CD4-positive, alpha-beta T cell (primary cell): ENCODE results near the gene TBCD. TPM values are rescaled to one million over a fixed set of nuclear protein-coding genes. Genes with fewer than 3 reads are reported as not detected.

ENCODE experiments used
- ATAC-seq: fragments of 200-7000 bp; cut with Tn5 transposase; one replicate; pipeline ENCODE4 v1.10.0; 2022; ENCODE audit warnings: mild to moderate bottlenecking; ENCODE audit not compliant: poor library complexity
- CTCF ChIA-PET: fragments of 350-600 bp; sonication (Branson Sonifier 250); formaldehyde crosslinking; loops from one replicate; lab custom pipeline; 2021; ENCODE audit warnings: antibody characterized with exemption, inconsistent platforms; lab: Charles Lee
- POLR2A ChIA-PET: fragments of 350-600 bp; sonication (Branson Sonifier 250); formaldehyde crosslinking; loops from one replicate; lab custom pipeline; 2021; ENCODE audit warnings: antibody characterized with exemption, inconsistent platforms; lab: Charles Lee
- DNase-seq, 14 experiments: peaks; one replicate each; pipeline ENCODE4 v3.0.0-alpha.2; 2013 to 2020; ENCODE audit warnings: mixed read lengths in 2 of 14
- H3K27ac ChIP-seq, 2 donors: one replicate each; pipeline versions ENCODE4 v1.5.1 to v1.7.0; 2013; ENCODE audit warnings: low read length in 2 of 2, low read depth in 1 of 2, mild to moderate bottlenecking in 1 of 2
- H3K27me3 ChIP-seq, 2 experiments: 1 replicate in 1 of 2; 2 replicates in 1 of 2; pipeline versions ENCODE4 v1.6.1 to v1.7.0; 2013; ENCODE audit warnings: low read length in 2 of 2, control low read depth in 1 of 2, mild to moderate bottlenecking in 1 of 2, moderate library complexity in 1 of 2; ENCODE audit not compliant: insufficient read depth in 2 of 2, control insufficient read depth in 1 of 2
- H3K36me3 ChIP-seq: one replicate; pipeline ENCODE4 v1.6.1; 2013; ENCODE audit warnings: low read length, control low read depth; ENCODE audit not compliant: insufficient read depth
- H3K4me1 ChIP-seq: one replicate; pipeline ENCODE4 v1.6.1; 2013; ENCODE audit warnings: low read length, control low read depth; ENCODE audit not compliant: insufficient read depth
- H3K4me3 ChIP-seq: one replicate; pipeline ENCODE4 v1.5.1; 2013; ENCODE audit warnings: mild to moderate bottlenecking, low read length, moderate library complexity
- H3K9me3 ChIP-seq, 2 experiments: 1 replicate in 1 of 2; 2 replicates in 1 of 2; pipeline versions ENCODE4 v1.6.1 to v1.7.0; 2013; ENCODE audit warnings: low read length in 2 of 2, mild to moderate bottlenecking in 2 of 2, control low read depth in 1 of 2, moderate library complexity in 1 of 2; ENCODE audit not compliant: control insufficient read depth in 1 of 2, insufficient read depth in 1 of 2
- H3K27ac Mint-ChIP-seq: one replicate; pipeline ENCODE4 v1.8.0; 2020; ENCODE audit warnings: mixed read lengths
- H3K27me3 Mint-ChIP-seq: one replicate; pipeline ENCODE4 v1.8.0; 2021; ENCODE audit warnings: mixed read lengths
- H3K36me3 Mint-ChIP-seq: one replicate; pipeline ENCODE4 v1.8.0; 2021; ENCODE audit warnings: low read depth, mixed read lengths
- H3K4me1 Mint-ChIP-seq: one replicate; pipeline ENCODE4 v1.8.0; 2021; ENCODE audit warnings: low read depth, mixed read lengths
- H3K4me3 Mint-ChIP-seq: one replicate; pipeline ENCODE4 v1.8.0; 2020; ENCODE audit warnings: mild to moderate bottlenecking, mixed read lengths
- H3K9me3 Mint-ChIP-seq: one replicate; pipeline ENCODE4 v1.8.0; 2020; ENCODE audit warnings: mixed read lengths
- CTCF ChIP-seq: fragments of 200-600 bp; IDR thresholded peaks from one replicate; pipeline ENCODE4 v1.8.0; 2022; ENCODE audit warnings: antibody characterized with exemption, mild to moderate bottlenecking
- intact Hi-C, 2 experiments: fragments of 100-400 bp; cut with DNase I in 1 of 2; cut with micrococcal nuclease in 1 of 2; formaldehyde crosslinking; loops; one replicate each; pipeline versions ENCODE4 v1.15.1 to v1.9.0; 2023 to 2025; cut with DNase I, micrococcal nuclease
- total RNA-seq, 174 experiments: library from RNA in 2 of 174; stranded (reverse) in 2 of 174; gene quantifications; one replicate each; pipeline ENCODE4 v1.2.3 and lab custom pipeline; 2021 to 2026

TBCD gene
- total RNA-seq, 2 experiments from 2014 or later = 74.6 to 80.3 TPM

- peaks cover 4% of the 10 kb centered on the region for H3K36me3 Mint-ChIP-seq
- peak overlapping the region; percentile 32 for H3K4me3 Mint-ChIP-seq
- Histone ChIP-seq H3K4me3 (peak overlapping the region; percentile 19), H3K4me1 (peaks cover 87% of the 10 kb centered on the region), H3K27ac (peak overlapping the region; percentile 75 to 85), H3K36me3 (no peaks in the 10 kb centered on the region), H3K27me3 (no peaks in the 10 kb centered on the region), H3K9me3 (no peaks in the 10 kb centered on the region)
- POLR2A ChIA-PET = interaction anchor here (0.7 to 2.7 kb wide), 19 partner anchors 9 to 335 kb away, joined by 3 to 41 read pairs (median 4); partner anchors contain the start of gene FN3KRP
- intact Hi-C loops = loop anchor here in 1 of 2 experiments (1.0 kb wide), 3 partner anchors 18 to 82 kb away; no protein-coding TSS in a partner anchor
- peak; percentile 90 for ATAC-seq
- CTCF ChIA-PET = interaction anchor here (1.1 to 2.6 kb wide), 12 partner anchors 11 to 82 kb away, joined by 3 to 27 read pairs (median 5); no protein-coding TSS in a partner anchor
- H3K4me1 Mint-ChIP-seq = peaks cover 53% of the 10 kb centered on the region
- H3K27ac Mint-ChIP-seq = peak overlapping the region; percentile 97
- TF ChIP-seq CTCF = no peak
- no peaks in the 10 kb centered on the region for H3K9me3 Mint-ChIP-seq
- peak; percentile 71 to 96 (median 85) for DNase-seq
- no peaks in the 10 kb centered on the region for H3K27me3 Mint-ChIP-seq
Observed at GRCh38 chr17:82863941-82864712, 112.3 kb downstream of the TBCD start.

DNA sequence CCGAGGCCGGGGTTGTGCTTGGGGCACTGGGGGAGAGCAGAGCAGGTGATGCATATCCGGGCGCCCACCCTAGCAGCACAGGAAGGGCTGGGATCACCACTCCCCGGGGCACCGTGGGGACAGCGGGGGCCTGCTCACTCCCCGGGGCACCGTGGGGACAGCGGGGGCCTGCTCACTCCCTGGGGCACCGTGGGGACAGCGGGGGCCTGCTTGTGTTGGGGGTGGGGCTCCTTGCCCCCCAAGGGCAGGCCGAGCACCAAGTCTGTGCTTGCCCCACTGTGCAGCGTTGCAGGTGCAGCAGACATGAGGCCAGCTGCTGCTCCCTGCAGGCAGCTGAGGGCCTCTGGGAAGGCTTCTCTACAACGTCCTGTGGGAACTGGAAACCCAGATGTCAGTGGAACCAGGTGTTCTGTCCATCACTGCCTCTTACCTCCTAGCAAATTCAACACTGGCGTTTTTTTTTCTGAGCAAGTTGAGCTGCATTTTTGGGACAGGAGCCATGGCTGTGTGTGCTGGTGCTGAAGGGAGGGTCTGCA lies 112.9 kb downstream of the TBCD start:
- Histone ChIP-seq H3K4me3 (peak overlapping the region; percentile 19), H3K9me3 (no peaks in the 10 kb centered on the region), H3K27ac (peak overlapping the region; percentile 75 to 85), H3K4me1 (peaks cover 80% of the 10 kb centered on the region), H3K27me3 (no peaks in the 10 kb centered on the region), H3K36me3 (no peaks in the 10 kb centered on the region)
- POLR2A ChIA-PET = interaction anchor here (1.1 to 2.7 kb wide), 10 partner anchors 11 to 53 kb away, joined by 4 to 41 read pairs (median 8); no protein-coding TSS in a partner anchor
- Mint-ChIP-seq H3K4me1 (peaks cover 46% of the 10 kb centered on the region), H3K9me3 (no peaks in the 10 kb centered on the region), H3K27ac (peak overlapping the region; percentile 97), H3K4me3 (peak overlapping the region; percentile 32), H3K36me3 (peaks cover 4% of the 10 kb centered on the region), H3K27me3 (no peaks in the 10 kb centered on the region)
- intact Hi-C loops = loop anchor here in 1 of 2 experiments (1.0 kb wide), 3 partner anchors 18 to 82 kb away; no protein-coding TSS in a partner anchor
- peak in 3 of 14 experiments; percentile 9 to 34 (median 31) for DNase-seq
- no peak for TF ChIP-seq CTCF
- ATAC-seq = no peak
- CTCF ChIA-PET = interaction anchor here (1.1 to 2.6 kb wide), 6 partner anchors 12 to 83 kb away, joined by 3 to 27 read pairs (median 7); no protein-coding TSS in a partner anchor

DNA sequence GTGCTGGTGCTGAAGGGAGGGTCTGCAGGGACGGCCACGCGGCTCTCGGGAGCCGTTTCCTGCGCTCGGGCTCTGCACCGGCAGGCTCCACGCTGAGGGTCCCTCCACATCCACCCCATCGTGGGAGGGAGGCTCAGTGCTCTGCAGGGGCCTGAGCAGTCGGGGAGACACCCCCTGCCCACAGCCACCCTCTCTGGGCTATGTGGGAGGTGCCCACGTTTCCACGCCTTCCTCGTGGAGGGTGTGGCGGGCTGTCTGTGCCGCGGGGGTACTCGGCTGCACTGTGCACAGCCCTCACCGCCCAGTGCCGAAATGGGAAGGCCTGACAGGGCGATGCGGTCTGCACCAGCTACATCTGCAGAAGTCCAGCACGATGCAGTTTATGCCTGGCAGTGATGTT lies 113.4 kb downstream of the TBCD start:
- Mint-ChIP-seq H3K4me1 (peaks cover 41% of the 10 kb centered on the region), H3K4me3 (no peak overlapping the region), H3K27ac (peak overlapping the region; percentile 97), H3K27me3 (no peaks in the 10 kb centered on the region), H3K36me3 (peaks cover 5% of the 10 kb centered on the region), H3K9me3 (no peaks in the 10 kb centered on the region)
- ChIA-PET POLR2A (interaction anchor here (0.9 to 2.5 kb wide), 4 partner anchors 16 to 83 kb away, joined by 3 to 19 read pairs (median 4); no protein-coding TSS in a partner anchor), CTCF (interaction anchor here (1.6 to 2.6 kb wide), 2 partner anchors 17 to 28 kb away, joined by 3 to 15 read pairs; no protein-coding TSS in a partner anchor)
- Histone ChIP-seq H3K27ac (peak overlapping the region; percentile 75 to 85), H3K9me3 (no peaks in the 10 kb centered on the region), H3K36me3 (peaks cover 4% of the 10 kb centered on the region), H3K4me1 (peaks cover 75% of the 10 kb centered on the region), H3K4me3 (no peak overlapping the region), H3K27me3 (no peaks in the 10 kb centered on the region)
- intact Hi-C loops = no loop called here
- TF ChIP-seq CTCF = no peak
- ATAC-seq = no peak
- DNase-seq = no peak
